H1 (cell line): ENCODE results near the gene IL31. TPM values are rescaled to one million over a fixed set of nuclear protein-coding genes. Genes with fewer than 3 reads are reported as not detected.

ENCODE experiments used
- ATF2 ChIP-seq: IDR thresholded peaks from 2 replicates; pipeline ENCODE4 v1.6.1; 2012; ENCODE audit warnings: low read length, inconsistent platforms
- EGR1 ChIP-seq: IDR thresholded peaks from 2 replicates; pipeline ENCODE4 v1.6.1; 2011; ENCODE audit warnings: low read depth, low read length, borderline replicate concordance
- GABPA ChIP-seq: IDR thresholded peaks from 2 replicates; pipeline ENCODE4 v1.6.1; 2011; ENCODE audit warnings: mild to moderate bottlenecking, low read length, moderate library complexity, borderline replicate concordance; ENCODE audit not compliant: insufficient read depth
- RNF2 ChIP-seq: fragments of 200-900, 300-1000 bp; sonication (generic); IDR thresholded peaks from 2 replicates; pipeline ENCODE4 v1.7.1; 2016; ENCODE audit warnings: borderline replicate concordance, low read depth, mild to moderate bottlenecking, antibody characterized with exemption, low read length; ENCODE audit not compliant: poor library complexity, severe bottlenecking; ENCODE audit errors: missing control alignments
- SIN3A ChIP-seq, 2 experiments: IDR thresholded peaks in 1 of 2; conservative IDR thresholded peaks in 1 of 2; 2 replicates each; pipeline ENCODE4 v1.6.1; 2011 to 2012; ENCODE audit warnings: low read length in 2 of 2, improper control_type of control experiment in 1 of 2, low read depth in 1 of 2, mild to moderate bottlenecking in 1 of 2
- TEAD4 ChIP-seq: IDR thresholded peaks from 2 replicates; pipeline ENCODE4 v1.6.1; 2012; ENCODE audit warnings: low read depth, low read length, inconsistent platforms, mixed read lengths
- polyA plus RNA-seq, 7 experiments: library from polyadenylated mRNA; depleted of rRNA in 3 of 7; stranded (reverse) in 5 of 7; unstranded in 2 of 7; fragments of >200 nt in 5 of 7; fragments of 200-250 nt in 2 of 7; gene quantifications; 1 replicate in 5 of 7; 2 replicates in 1 of 7; 4 replicates in 1 of 7; pipeline versions ENCODE4 v1.2.1 to v1.2.3, GENCODE V29; 2011 to 2013; ENCODE audit warnings: missing spikeins in 2 of 7, mixed read lengths in 2 of 7
- total RNA-seq: library from RNA; stranded (reverse); fragmentation: NEBNext Ultra II Directional; extraction: Animal tissue kit (Norgen Biotek cat#: 25700); gene quantifications from 2 replicates; pipeline ENCODE4 v1.2.1, GENCODE V29; 2021

The IL31 gene
- total and polyA plus RNA-seq, 2 of the 8 experiments (the other 6 are each of a cell fraction or from before 2014, with no cell fraction given), result not detected

GRCh38 chr12:122174155-122174845, at the start of gene IL31 (continued):
- TF ChIP-seq ATF2, result no peak
- no peak for TF ChIP-seq TEAD4
- TF ChIP-seq GABPA, result no peak
- TF ChIP-seq EGR1, result no peak
- no peak for TF ChIP-seq RNF2
- TF ChIP-seq SIN3A (conservative IDR thresholded peaks at IDR 0.05 in 1 of 2, IDR thresholded peaks at IDR 0.05 in 1 of 2; ENCODE audit: low read depth in 1 of 2, low read length in 2 of 2), result no peak
